DOHH2 (cell line): ENCODE results near the gene RPH3AL.

Source experiments
- EZH2phosphoT487 ChIP-seq: fragments of 200-600 bp; sonication (generic); IDR thresholded peaks from 2 replicates; pipeline ENCODE4 v1.6.1; 2017; ENCODE audit warnings: borderline replicate concordance, mild to moderate bottlenecking, antibody characterized with exemption, low read length, moderate library complexity, mixed read lengths
- TF ChIP-seq, protein P1 (sequence below): fragments of 200-600 bp; sonication (generic); IDR thresholded peaks from one replicate; pipeline ENCODE4 v1.5.1; 2014; ENCODE audit warnings: antibody characterized with exemption, mild to moderate bottlenecking, low read depth, low read length; ENCODE audit not compliant: poor library complexity, severe bottlenecking

DNA sequence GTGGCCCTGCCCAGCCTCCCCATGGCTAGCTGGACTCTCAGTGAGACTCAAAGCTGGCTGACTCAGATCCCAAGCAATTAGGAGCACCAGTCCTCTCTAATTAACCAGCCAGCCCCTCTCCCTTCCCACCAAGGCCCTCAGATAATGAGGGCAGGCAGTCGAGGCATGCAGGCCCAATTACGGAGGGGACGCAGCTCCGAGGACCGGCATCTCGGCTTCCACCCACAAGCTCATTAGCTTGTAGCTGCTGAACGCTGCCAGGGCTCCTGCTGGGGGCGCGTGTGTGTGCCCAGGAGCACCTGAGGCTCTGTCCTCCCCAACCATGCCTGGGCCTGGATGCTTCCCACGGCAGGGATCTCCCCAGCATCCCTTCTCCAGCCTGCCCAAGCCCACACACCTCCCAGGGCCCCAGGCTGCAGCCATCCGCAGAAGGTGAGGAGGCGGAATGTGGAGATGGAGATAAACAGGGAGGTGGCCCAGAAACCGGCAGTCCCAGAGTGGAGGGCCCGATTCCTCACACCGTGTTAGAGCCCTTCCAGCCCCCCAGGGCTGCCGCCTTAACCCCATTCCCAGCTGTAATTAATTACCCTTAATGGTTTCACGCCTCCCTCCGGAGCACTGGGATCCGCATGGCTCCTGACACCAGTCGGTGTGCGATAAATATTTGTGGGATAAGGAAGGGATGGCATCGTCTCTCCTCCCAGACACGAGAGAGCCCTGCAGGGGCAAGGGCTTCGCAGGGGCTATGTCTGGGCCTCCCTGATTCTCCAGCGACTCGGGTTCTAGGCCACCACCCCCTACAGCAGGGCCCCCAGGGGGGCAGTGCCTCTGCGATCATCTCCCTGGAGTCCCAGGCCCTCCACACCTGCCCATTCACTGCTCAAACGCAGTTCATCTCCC is 42.2 kb downstream of the RPH3AL start:
- TF ChIP-seq, protein P1, sequence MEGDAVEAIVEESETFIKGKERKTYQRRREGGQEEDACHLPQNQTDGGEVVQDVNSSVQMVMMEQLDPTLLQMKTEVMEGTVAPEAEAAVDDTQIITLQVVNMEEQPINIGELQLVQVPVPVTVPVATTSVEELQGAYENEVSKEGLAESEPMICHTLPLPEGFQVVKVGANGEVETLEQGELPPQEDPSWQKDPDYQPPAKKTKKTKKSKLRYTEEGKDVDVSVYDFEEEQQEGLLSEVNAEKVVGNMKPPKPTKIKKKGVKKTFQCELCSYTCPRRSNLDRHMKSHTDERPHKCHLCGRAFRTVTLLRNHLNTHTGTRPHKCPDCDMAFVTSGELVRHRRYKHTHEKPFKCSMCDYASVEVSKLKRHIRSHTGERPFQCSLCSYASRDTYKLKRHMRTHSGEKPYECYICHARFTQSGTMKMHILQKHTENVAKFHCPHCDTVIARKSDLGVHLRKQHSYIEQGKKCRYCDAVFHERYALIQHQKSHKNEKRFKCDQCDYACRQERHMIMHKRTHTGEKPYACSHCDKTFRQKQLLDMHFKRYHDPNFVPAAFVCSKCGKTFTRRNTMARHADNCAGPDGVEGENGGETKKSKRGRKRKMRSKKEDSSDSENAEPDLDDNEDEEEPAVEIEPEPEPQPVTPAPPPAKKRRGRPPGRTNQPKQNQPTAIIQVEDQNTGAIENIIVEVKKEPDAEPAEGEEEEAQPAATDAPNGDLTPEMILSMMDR = no peak
- TF ChIP-seq EZH2phosphoT487 = no peak
